ENCODE results near the gene DCST1. TPM values are rescaled to one million over a fixed set of nuclear protein-coding genes. Genes with fewer than 3 reads are reported as not detected.

Gene DCST1
- polyA plus RNA-seq, 3 donors from 2014 or later, result not detected

DNA sequence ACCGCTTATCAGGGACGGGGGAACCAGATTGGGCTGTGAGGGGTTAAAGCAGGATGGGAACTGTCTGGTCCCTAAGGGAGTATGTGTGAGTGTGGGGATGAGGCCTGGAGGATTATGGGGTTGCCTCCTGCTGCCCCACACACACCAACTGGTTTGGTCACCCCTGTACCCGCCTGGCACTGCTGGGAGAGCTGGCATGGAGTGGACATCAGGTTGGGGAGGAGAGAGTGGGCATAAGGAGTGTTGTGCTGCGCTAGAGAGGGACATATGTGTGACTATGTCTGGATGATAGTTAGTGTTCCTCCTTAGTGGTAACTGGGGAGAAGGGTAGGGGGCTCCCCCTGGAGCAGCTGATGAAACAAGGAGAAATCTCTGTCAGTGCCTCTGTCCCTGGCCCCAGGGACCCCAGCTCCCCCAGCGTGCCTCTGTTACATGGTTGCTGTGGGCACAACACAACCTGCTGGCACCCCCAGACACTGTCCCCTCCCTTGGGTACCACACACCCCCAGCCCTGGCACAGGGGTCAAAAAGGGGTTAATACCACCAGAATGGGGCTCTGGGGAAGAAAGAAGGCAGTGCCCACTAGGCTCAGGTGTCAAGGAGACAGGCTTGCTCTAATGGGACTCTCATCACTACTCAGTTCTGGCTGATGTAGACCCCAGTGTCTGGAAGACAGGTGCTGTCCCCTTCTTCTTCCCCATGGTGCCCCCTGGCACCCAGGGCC is 29.1 kb upstream of the DCST1 start:
- Mint-ChIP-seq H3K4me1 (peaks cover 51 to 54% of the 10 kb centered on the region in 2 donors), H3K36me3 (no peaks in the 10 kb centered on the region), H3K9me3 (peaks cover 0 to 1% (median 0%) of the 10 kb centered on the region in 6 donors), H3K27me3 (ENCODE audit: low read depth in 3 of 3) (peaks cover 2 to 8% (median 2%) of the 10 kb centered on the region in 3 donors), H3K4me3 (peak overlapping the region; percentile 79 to 98 (median 95)), H3K27ac (peak overlapping the region; percentile 87 to 92 (median 88))
- no peak for DNase-seq

- Mint-ChIP-seq H3K36me3 (no peaks in the 10 kb centered on the region), H3K27me3 (ENCODE audit: low read depth in 3 of 3) (peaks cover 0 to 5% (median 2%) of the 10 kb centered on the region in 3 donors), H3K4me1 (peaks cover 52 to 54% of the 10 kb centered on the region in 2 donors), H3K27ac (peak overlapping the region; percentile 61 to 91 (median 82)), H3K9me3 (peaks cover 0 to 1% (median 0%) of the 10 kb centered on the region in 6 donors), H3K4me3 (peak overlapping the region; percentile 27 to 62 (median 58))
- no peak for DNase-seq
Observed at GRCh38 chr1:155005076-155006011, 28.3 kb upstream of the DCST1 start.

DNA sequence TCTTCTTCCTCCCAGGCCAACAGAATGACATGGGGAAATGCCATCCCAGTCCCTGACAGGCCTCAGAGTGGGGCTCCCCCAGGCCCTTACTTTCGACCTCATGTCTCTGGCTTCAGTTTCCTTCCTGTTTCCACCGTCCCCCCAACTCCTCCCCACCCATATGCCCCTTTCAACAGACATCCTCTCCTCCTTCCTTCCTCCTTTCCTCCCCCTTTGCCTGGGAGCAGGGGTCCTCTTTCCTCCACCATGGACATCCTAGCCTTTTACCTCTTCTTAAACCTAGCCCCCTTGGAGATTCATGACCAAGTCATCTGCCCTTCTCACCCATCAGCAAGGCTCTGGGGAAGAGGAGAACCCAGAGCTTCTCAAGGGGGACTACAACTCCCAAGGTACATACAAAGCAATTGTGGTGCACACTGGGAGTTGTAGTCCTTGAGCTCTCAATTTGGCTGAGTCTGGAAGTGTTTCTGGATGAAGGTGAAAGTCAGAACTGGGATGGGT is 27.0 kb upstream of the DCST1 start:
- Mint-ChIP-seq H3K36me3 (no peaks in the 10 kb centered on the region), H3K4me1 (peaks cover 58 to 60% of the 10 kb centered on the region in 2 donors), H3K4me3 (peak overlapping the region in 4 of 5 donors; percentile 7 to 63 (median 27)), H3K9me3 (peaks cover 0 to 1% (median 0%) of the 10 kb centered on the region in 6 donors), H3K27ac (peak overlapping the region; percentile 61 to 91 (median 80)), H3K27me3 (ENCODE audit: low read depth in 3 of 3) (peaks cover 0 to 3% (median 2%) of the 10 kb centered on the region in 3 donors)
- no peak for DNase-seq

GRCh38 chr1:155007251-155007828 is 26.3 kb upstream of the DCST1 start:
- peaks cover 0 to 1% (median 0%) of the 10 kb centered on the region in 6 donors for H3K9me3 Mint-ChIP-seq
- no peak overlapping the region for H3K4me3 Mint-ChIP-seq
- H3K27ac Mint-ChIP-seq, result no peak overlapping the region
- peaks cover 62 to 65% of the 10 kb centered on the region in 2 donors for H3K4me1 Mint-ChIP-seq
- DNase-seq, result no peak
- H3K36me3 Mint-ChIP-seq, result no peaks in the 10 kb centered on the region
- peaks cover 0 to 2% (median 1%) of the 10 kb centered on the region in 3 donors for H3K27me3 Mint-ChIP-seq (ENCODE audit: low read depth in 3 of 3)

DNA sequence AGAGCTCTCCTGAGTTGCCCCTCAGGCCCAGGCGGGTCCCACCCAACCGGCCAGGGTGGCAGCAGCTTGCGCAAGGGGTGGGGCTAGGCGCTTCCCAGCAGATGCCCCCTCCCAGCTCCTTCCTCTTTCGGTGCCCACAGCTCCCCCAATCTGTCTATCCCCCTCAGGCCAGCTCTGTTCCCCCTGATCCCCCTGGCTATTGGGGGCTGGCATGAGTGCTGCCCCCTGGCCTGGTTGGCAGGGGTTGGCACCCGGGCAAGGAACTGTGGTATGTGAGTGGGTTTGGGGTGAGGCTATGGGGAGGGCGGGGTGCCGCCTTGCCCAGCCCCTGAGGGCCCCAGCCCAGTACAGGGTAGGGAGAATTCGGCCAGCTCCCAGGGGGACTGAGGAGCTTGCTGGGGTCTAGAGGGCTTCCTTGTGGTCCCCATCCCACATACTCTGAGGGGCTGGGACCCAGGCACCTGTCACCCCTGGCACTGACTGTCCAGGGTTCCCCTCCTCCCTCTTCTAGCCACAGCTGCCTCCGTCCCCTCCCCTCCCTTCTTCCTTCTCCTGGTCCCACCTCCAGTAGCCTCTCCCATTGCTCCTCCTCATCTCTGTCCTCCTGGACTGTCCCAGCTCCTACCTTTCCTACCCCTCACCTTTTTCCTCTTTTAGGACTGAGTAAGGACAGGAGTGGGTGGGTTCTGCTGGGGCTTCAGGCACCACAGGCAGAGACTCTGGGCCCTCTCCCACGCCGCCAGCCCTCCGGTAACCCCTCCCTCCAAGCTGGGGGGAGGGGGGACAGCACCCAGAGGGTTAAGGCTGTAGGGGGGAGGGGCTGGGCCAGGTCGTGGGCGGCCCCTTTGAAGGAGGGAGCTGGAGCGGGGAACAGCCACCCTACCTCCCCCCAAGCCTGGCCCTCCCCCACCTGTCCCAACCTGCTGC is 25.3 kb upstream of the DCST1 start:
- Mint-ChIP-seq H3K4me3 (no peak overlapping the region), H3K27ac (peak overlapping the region in 1 of 6 donors; percentile 38), H3K36me3 (no peaks in the 10 kb centered on the region), H3K4me1 (peaks cover 70 to 74% of the 10 kb centered on the region in 2 donors), H3K27me3 (ENCODE audit: low read depth in 3 of 3) (peaks cover 0 to 2% (median 1%) of the 10 kb centered on the region in 3 donors), H3K9me3 (peaks cover 0 to 1% (median 0%) of the 10 kb centered on the region in 6 donors)
- DNase-seq, result no peak

DNA sequence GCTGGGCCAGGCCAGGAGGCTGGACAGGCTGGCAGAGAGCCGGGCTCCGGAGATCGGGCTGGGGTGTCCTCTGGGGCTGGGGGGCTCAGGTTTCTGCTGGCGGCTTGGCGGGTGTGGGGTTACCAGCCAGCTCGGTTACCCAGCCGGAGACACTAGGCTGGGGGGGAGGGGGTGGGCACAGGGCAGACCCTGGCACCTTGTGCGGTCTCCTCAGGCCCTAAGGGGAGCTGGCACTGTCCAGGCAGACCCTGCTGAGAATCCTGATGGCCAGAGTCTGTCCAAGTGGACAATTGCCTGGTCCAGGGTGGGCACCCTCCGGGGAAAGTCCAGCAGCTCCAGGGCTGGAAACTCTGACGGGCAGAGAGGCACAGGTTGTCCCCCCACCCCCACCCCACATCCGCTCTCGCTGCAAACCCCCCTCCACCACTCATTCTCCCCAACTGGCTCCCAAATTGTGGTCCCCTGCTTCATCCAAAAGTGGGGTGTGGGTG is 24.4 kb upstream of the DCST1 start:
- Mint-ChIP-seq H3K36me3 (no peaks in the 10 kb centered on the region), H3K4me3 (peak overlapping the region in 2 of 5 donors; percentile 35 to 51), H3K27ac (peak overlapping the region in 3 of 6 donors; percentile 16 to 93 (median 60)), H3K4me1 (peaks cover 72 to 74% of the 10 kb centered on the region in 2 donors), H3K27me3 (ENCODE audit: low read depth in 3 of 3) (peaks cover 0 to 1% (median 1%) of the 10 kb centered on the region in 3 donors), H3K9me3 (peaks cover 0 to 1% (median 0%) of the 10 kb centered on the region in 6 donors)
- DNase-seq, result no peak

GRCh38 chr1:155009742-155010141 is 23.9 kb upstream of the DCST1 start:
- Mint-ChIP-seq H3K9me3 (peaks cover 0 to 1% (median 0%) of the 10 kb centered on the region in 6 donors), H3K27ac (peak overlapping the region in 5 of 6 donors; percentile 13 to 93 (median 60)), H3K36me3 (no peaks in the 10 kb centered on the region), H3K4me1 (peaks cover 68 to 70% of the 10 kb centered on the region in 2 donors), H3K27me3 (ENCODE audit: low read depth in 3 of 3) (peaks cover 0 to 1% (median 0%) of the 10 kb centered on the region in 3 donors), H3K4me3 (peak overlapping the region; percentile 43 to 52 (median 50))
- no peak for DNase-seq

DNA sequence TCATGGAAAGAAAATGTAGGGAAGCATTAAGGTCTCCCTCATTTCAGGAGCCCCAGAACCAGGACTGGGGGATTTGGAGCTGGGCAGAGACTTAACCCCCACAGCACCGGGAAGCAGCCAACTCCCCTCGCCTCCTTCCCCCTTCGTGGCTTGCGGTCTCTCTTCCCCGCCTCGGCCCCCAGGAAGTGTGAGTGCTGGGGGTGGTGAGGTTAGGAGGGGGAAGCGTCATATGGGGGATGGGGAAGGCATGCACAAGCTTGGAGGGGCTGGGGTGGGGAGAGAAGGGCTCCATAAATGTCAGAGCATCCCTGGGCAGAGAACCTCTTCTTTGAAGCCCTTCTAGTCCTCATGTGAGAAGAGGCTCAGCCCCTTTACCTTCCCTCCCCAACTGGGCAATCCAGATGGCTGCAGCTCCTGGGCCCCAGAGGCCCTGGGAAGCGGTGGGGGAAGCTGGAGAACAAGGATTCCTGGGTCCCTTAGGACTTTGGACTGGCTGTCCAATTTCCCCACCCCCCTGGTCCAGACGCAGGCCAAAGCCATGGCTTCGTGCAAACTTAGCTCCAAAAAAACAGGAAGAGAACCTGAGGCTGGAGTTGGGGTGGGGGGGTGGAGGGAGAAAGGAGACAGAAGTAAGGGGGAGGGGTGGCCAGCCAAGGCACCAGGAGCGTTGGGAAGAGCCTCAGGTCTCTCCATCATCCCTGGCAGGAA is 23.3 kb upstream of the DCST1 start:
- peaks cover 64 to 67% of the 10 kb centered on the region in 2 donors for H3K4me1 Mint-ChIP-seq
- peak overlapping the region in 4 of 6 donors; percentile 16 to 93 (median 72) for H3K27ac Mint-ChIP-seq

GRCh38 chr1:155011004-155011416 is 22.6 kb upstream of the DCST1 start:
- Mint-ChIP-seq H3K36me3 (peaks cover 0 to 3% (median 0%) of the 10 kb centered on the region in 3 donors), H3K27me3 (ENCODE audit: low read depth in 3 of 3) (peaks cover 0 to 1% (median 0%) of the 10 kb centered on the region in 3 donors), H3K9me3 (peaks cover 0 to 1% (median 0%) of the 10 kb centered on the region in 6 donors), H3K4me1 (peaks cover 60 to 66% of the 10 kb centered on the region in 2 donors), H3K4me3 (peak overlapping the region in 3 of 5 donors; percentile 3 to 36 (median 18)), H3K27ac (peak overlapping the region in 3 of 6 donors; percentile 26 to 51 (median 32))
- DNase-seq, result no peak

More for the DNA sequence above, 23.3 kb upstream of the DCST1 start:
- peaks cover 0 to 1% (median 0%) of the 10 kb centered on the region in 3 donors for H3K27me3 Mint-ChIP-seq (ENCODE audit: low read depth in 3 of 3)
- H3K36me3 Mint-ChIP-seq, result no peaks in the 10 kb centered on the region
- H3K9me3 Mint-ChIP-seq, result peaks cover 0 to 1% (median 0%) of the 10 kb centered on the region in 6 donors
- peak overlapping the region; percentile 43 to 53 (median 51) for H3K4me3 Mint-ChIP-seq
- DNase-seq, result no peak

DNA sequence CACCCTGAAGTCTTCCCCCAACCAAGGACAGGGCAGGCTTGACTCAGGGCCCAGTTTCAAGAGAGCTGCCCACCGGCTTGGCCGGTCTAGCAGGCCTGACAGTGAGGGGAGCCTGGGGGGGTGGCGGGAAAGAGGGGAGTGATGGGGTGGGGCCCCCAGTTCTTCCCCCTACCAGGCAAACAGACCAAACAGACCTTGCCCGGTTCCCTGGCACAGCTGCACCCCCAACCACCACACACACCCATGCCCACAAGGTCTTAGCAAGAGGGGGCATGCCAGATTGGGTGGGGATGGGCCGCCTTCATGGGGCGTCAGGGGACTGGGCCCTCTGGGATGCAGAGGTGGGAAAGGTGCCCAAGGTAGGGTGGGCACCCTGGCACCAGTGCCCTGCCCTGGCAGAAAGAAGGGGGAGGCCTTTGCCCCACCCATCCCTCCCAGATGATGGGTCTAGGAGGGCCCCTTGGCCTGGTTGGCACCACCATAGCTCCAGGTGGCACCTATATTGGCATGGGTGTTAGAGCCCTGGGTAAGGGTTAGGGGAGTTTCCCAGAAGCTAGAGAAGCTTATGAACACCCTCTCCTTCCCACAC is 22.1 kb upstream of the DCST1 start:
- no peak for DNase-seq
- Mint-ChIP-seq H3K27me3 (ENCODE audit: low read depth in 3 of 3) (peaks cover 0 to 4% (median 0%) of the 10 kb centered on the region in 3 donors), H3K9me3 (peaks cover 0 to 1% (median 0%) of the 10 kb centered on the region in 6 donors), H3K36me3 (peaks cover 0 to 4% (median 0%) of the 10 kb centered on the region in 3 donors), H3K4me1 (peaks cover 60 to 63% of the 10 kb centered on the region in 2 donors), H3K4me3 (peak overlapping the region in 2 of 5 donors; percentile 29 to 36), H3K27ac (peak overlapping the region in 2 of 6 donors; percentile 26 to 32)

DNA sequence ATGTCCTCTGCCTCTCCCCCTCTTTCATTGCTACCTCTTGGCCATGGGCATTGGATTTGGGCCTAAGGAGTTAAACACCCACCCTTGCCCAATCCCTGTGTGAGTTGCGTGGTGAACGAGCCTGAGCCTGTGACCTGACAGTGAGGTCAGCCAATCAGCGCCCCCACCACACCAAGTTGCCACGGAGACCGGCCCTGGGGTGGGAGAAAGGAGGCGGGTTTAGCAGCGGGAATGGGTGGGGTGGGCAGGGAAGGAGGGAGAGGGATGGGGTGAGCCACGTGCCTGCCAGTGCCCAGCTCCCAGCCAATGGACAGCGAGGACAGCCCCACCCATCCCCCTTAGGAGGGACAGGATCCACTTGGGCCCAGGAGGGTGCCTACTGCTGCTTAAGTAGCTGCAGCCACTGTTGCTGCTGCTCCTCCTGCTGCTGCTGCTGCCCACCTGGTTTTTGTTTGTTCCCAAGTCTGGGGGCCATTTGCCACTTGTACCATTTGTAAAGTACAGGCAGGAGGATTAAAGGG is 21.5 kb upstream of the DCST1 start:
- DNase-seq, result no peak
- peak overlapping the region in 2 of 5 donors; percentile 12 to 29 for H3K4me3 Mint-ChIP-seq
- H3K27me3 Mint-ChIP-seq (ENCODE audit: low read depth in 3 of 3), result peaks cover 0 to 4% (median 0%) of the 10 kb centered on the region in 3 donors
- H3K36me3 Mint-ChIP-seq, result peaks cover 0 to 4% (median 0%) of the 10 kb centered on the region in 3 donors
- peaks cover 0 to 1% (median 0%) of the 10 kb centered on the region in 6 donors for H3K9me3 Mint-ChIP-seq
- H3K4me1 Mint-ChIP-seq, result peaks cover 56 to 57% of the 10 kb centered on the region in 2 donors
- peak overlapping the region in 5 of 6 donors; percentile 35 to 86 (median 45) for H3K27ac Mint-ChIP-seq
